ENCODE measurements around the gene PTGFR. TPM values are rescaled to one million over a fixed set of nuclear protein-coding genes. Genes with fewer than 3 reads are reported as not detected.

Gene PTGFR
- total RNA-seq, 1 donor, result 67.7 TPM

DNA sequence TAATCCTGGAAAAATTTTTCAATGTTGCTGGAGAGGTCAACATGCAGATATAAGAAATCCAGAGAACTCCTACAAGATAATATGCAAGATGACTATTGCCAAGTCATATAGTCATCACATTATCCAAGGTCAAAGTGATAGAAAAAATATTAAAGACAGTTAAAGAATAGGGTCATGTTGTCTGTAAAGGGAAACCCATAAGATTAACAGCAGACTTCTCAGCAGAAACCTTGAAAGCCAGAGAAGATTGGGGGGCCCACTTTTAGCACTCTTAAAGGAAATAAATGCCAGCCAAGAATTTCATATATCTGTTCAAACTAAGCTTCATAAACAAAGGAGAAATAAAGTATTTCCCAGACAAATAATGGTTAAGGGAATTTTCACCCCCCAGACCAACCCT lies 64.1 kb downstream of the PTGFR start:
- Histone ChIP-seq H3K4me3 (ENCODE audit: insufficient read depth, low read length) (no peak overlapping the region), H3K9me3 (ENCODE audit: low read depth, low read length) (peaks cover 2% of the 10 kb centered on the region), H4K20me1 (ENCODE audit: insufficient read depth, low read length) (no peaks in the 10 kb centered on the region), H3K79me2 (ENCODE audit: insufficient read depth, low read length) (no peaks in the 10 kb centered on the region), H3K4me2 (ENCODE audit: insufficient read depth, low read length) (no peak overlapping the region), H2AFZ (ENCODE audit: low read length) (no peak overlapping the region), H3K27me3 (ENCODE audit: insufficient read depth, low read length) (no peaks in the 10 kb centered on the region), H3K4me1 (ENCODE audit: insufficient read depth, low read length) (no peaks in the 10 kb centered on the region), H3K27ac (ENCODE audit: low read depth, low read length) (no peak overlapping the region), H3K36me3 (ENCODE audit: insufficient read depth, low read length) (no peaks in the 10 kb centered on the region)
- TF ChIP-seq, protein P1, sequence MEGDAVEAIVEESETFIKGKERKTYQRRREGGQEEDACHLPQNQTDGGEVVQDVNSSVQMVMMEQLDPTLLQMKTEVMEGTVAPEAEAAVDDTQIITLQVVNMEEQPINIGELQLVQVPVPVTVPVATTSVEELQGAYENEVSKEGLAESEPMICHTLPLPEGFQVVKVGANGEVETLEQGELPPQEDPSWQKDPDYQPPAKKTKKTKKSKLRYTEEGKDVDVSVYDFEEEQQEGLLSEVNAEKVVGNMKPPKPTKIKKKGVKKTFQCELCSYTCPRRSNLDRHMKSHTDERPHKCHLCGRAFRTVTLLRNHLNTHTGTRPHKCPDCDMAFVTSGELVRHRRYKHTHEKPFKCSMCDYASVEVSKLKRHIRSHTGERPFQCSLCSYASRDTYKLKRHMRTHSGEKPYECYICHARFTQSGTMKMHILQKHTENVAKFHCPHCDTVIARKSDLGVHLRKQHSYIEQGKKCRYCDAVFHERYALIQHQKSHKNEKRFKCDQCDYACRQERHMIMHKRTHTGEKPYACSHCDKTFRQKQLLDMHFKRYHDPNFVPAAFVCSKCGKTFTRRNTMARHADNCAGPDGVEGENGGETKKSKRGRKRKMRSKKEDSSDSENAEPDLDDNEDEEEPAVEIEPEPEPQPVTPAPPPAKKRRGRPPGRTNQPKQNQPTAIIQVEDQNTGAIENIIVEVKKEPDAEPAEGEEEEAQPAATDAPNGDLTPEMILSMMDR (IDR thresholded peaks at IDR 0.05; ENCODE audit: extremely low read depth, low read depth, low read length), result no peak
- no peak for DNase-seq (ENCODE audit: insufficient read length, low spot score, missing footprints)

DNA sequence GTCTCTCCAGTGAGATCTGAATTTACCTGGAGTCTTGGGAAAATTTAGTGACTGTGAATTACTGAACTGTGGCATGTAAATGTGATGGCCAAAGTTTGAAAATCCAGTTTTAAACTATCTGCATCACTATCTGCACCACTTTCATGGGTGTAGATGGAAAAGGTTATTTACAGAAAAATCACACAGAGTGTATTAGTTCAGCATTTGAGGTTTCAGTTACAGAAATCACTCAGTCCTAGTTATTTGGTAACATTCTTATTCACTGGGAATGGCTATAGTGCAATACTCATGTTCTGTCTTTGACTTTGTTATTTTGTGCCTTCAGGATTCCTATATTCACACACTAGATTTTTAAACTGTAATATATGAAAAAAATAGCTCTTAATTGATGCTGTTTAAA lies 68.9 kb downstream of the PTGFR start:
- no peaks in the 10 kb centered on the region for H4K20me1 ChIP-seq (ENCODE audit: insufficient read depth, low read length)
- H3K27me3 ChIP-seq (ENCODE audit: insufficient read depth, low read length), result no peaks in the 10 kb centered on the region
- H3K4me1 ChIP-seq (ENCODE audit: insufficient read depth, low read length), result no peaks in the 10 kb centered on the region
- no peak overlapping the region for H3K4me2 ChIP-seq (ENCODE audit: insufficient read depth, low read length)
- no peaks in the 10 kb centered on the region for H3K79me2 ChIP-seq (ENCODE audit: insufficient read depth, low read length)
- TF ChIP-seq, protein P1 (IDR thresholded peaks at IDR 0.05; ENCODE audit: extremely low read depth, low read depth, low read length), result no peak
- DNase-seq (ENCODE audit: insufficient read length, low spot score, missing footprints), result no peak
- no peaks in the 10 kb centered on the region for H3K36me3 ChIP-seq (ENCODE audit: insufficient read depth, low read length)
- no peak overlapping the region for H3K27ac ChIP-seq (ENCODE audit: low read depth, low read length)
- H3K9me3 ChIP-seq (ENCODE audit: low read depth, low read length), result no peaks in the 10 kb centered on the region
- H2AFZ ChIP-seq (ENCODE audit: low read length), result no peak overlapping the region
- H3K4me3 ChIP-seq (ENCODE audit: insufficient read depth, low read length), result no peak overlapping the region

DNA sequence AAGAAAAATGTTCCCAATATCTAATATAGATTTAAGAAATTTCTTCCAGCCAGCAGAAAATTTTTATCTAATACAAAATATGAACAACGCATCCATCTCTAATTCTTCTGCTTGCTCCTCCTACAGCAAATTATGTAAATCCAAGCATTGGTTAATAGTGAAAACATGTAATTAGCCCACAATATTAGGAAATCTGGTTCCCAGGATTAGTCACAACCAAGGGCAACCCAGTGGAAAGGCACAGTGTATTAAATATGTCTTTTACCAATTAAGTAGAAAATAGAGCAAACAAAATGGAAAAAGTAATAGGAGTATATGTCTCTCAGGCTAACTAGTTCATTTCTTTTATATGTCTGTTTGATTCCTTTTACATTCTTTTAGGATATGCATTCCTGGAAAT lies 70.0 kb downstream of the PTGFR start:
- H3K4me3 ChIP-seq (ENCODE audit: insufficient read depth, low read length), result no peak overlapping the region
- no peak overlapping the region for H2AFZ ChIP-seq (ENCODE audit: low read length)
- TF ChIP-seq, protein P1 (IDR thresholded peaks at IDR 0.05; ENCODE audit: extremely low read depth, low read depth, low read length), result no peak
- H3K27me3 ChIP-seq (ENCODE audit: insufficient read depth, low read length), result no peaks in the 10 kb centered on the region
- H3K9me3 ChIP-seq (ENCODE audit: low read depth, low read length), result no peaks in the 10 kb centered on the region
- no peaks in the 10 kb centered on the region for H4K20me1 ChIP-seq (ENCODE audit: insufficient read depth, low read length)
- no peaks in the 10 kb centered on the region for H3K36me3 ChIP-seq (ENCODE audit: insufficient read depth, low read length)
- no peaks in the 10 kb centered on the region for H3K79me2 ChIP-seq (ENCODE audit: insufficient read depth, low read length)
- no peak for DNase-seq (ENCODE audit: insufficient read length, low spot score, missing footprints)
- H3K4me2 ChIP-seq (ENCODE audit: insufficient read depth, low read length), result no peak overlapping the region
- no peaks in the 10 kb centered on the region for H3K4me1 ChIP-seq (ENCODE audit: insufficient read depth, low read length)
- no peak overlapping the region for H3K27ac ChIP-seq (ENCODE audit: low read depth, low read length)

DNA sequence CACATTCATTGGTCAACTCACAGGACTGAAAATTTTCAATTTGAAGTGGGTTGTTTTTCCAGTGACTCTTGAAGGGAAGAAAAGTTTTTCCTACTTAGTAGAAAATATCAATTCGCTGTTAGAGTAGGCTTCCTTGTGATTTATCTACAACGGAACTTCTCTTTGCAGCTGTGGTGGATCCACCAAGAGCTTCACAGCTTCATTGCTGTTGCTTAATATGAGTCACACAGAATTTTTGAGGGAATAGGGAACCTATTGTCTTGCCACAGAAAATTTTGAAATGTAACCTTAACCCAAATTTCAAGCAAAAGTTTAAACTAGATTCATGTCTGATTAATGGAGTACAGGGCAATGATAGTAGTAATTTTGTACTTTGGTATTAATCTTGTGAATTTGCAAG lies 71.1 kb downstream of the PTGFR start:
- H4K20me1 ChIP-seq (ENCODE audit: insufficient read depth, low read length), result no peaks in the 10 kb centered on the region
- TF ChIP-seq, protein P1 (IDR thresholded peaks at IDR 0.05; ENCODE audit: extremely low read depth, low read depth, low read length), result no peak
- no peaks in the 10 kb centered on the region for H3K9me3 ChIP-seq (ENCODE audit: low read depth, low read length)
- no peaks in the 10 kb centered on the region for H3K4me1 ChIP-seq (ENCODE audit: insufficient read depth, low read length)
- no peaks in the 10 kb centered on the region for H3K79me2 ChIP-seq (ENCODE audit: insufficient read depth, low read length)
- no peak overlapping the region for H3K27ac ChIP-seq (ENCODE audit: low read depth, low read length)
- H3K27me3 ChIP-seq (ENCODE audit: insufficient read depth, low read length), result no peaks in the 10 kb centered on the region
- H2AFZ ChIP-seq (ENCODE audit: low read length), result no peak overlapping the region
- DNase-seq (ENCODE audit: insufficient read length, low spot score, missing footprints), result no peak
- no peak overlapping the region for H3K4me3 ChIP-seq (ENCODE audit: insufficient read depth, low read length)
- H3K36me3 ChIP-seq (ENCODE audit: insufficient read depth, low read length), result no peaks in the 10 kb centered on the region
- H3K4me2 ChIP-seq (ENCODE audit: insufficient read depth, low read length), result no peak overlapping the region

All from osteoblast (primary cell).